Measurements from ENCODE around the gene PRPF31. TPM values are rescaled to one million over a fixed set of nuclear protein-coding genes. Genes with fewer than 3 reads are reported as not detected.

Gene PRPF31
- polyA plus RNA-seq, 1 donor = 68.7 TPM

Other genes with a start within 250 kb of the PRPF31 start
- 63.4 TPM for gene MYADM, start 247.9 kb upstream of the PRPF31 start, polyA plus RNA-seq (ENCODE audit: insufficient read length)
- 0.65 TPM for gene PRKCG, start 233.6 kb upstream of the PRPF31 start, polyA plus RNA-seq (ENCODE audit: insufficient read length)
- 0.32 TPM for gene CACNG7, start 206.5 kb upstream of the PRPF31 start, polyA plus RNA-seq (ENCODE audit: insufficient read length)
- gene CACNG8, start 152.8 kb upstream of the PRPF31 start, polyA plus RNA-seq (ENCODE audit: insufficient read length) = 0.33 TPM
- gene CACNG6, start 124.1 kb upstream of the PRPF31 start, polyA plus RNA-seq (ENCODE audit: insufficient read length) = 0.71 TPM
- not detected for gene VSTM1, start 51.9 kb upstream of the PRPF31 start, polyA plus RNA-seq (ENCODE audit: insufficient read length)
- gene TARM1, start 34.4 kb upstream of the PRPF31 start, polyA plus RNA-seq (ENCODE audit: insufficient read length) = 0.22 TPM
- 0.07 TPM for gene OSCAR, start 15.0 kb upstream of the PRPF31 start, polyA plus RNA-seq (ENCODE audit: insufficient read length)
- 105 TPM for gene NDUFA3, start 12.9 kb upstream of the PRPF31 start, polyA plus RNA-seq (ENCODE audit: insufficient read length)
- gene TFPT, start 97 bp upstream of the PRPF31 start, polyA plus RNA-seq (ENCODE audit: insufficient read length) = 14.3 TPM
- gene CNOT3, start 22.0 kb downstream of the PRPF31 start, polyA plus RNA-seq (ENCODE audit: insufficient read length) = 81.7 TPM
- gene LENG1, start 44.0 kb downstream of the PRPF31 start, polyA plus RNA-seq (ENCODE audit: insufficient read length) = 6.3 TPM
- 32.3 TPM for gene TMC4, start 57.4 kb downstream of the PRPF31 start, polyA plus RNA-seq (ENCODE audit: insufficient read length)
- gene MBOAT7, start 73.8 kb downstream of the PRPF31 start, polyA plus RNA-seq (ENCODE audit: insufficient read length) = 58.7 TPM
- 39.8 TPM for gene TSEN34, start 75.6 kb downstream of the PRPF31 start, polyA plus RNA-seq (ENCODE audit: insufficient read length)
- gene RPS9, start 85.1 kb downstream of the PRPF31 start, polyA plus RNA-seq (ENCODE audit: insufficient read length) = 1,221 TPM
- 0.76 TPM for gene LILRB3, start 107.3 kb downstream of the PRPF31 start, polyA plus RNA-seq (ENCODE audit: insufficient read length)
- gene LILRA6, start 127.0 kb downstream of the PRPF31 start, polyA plus RNA-seq (ENCODE audit: insufficient read length) = 0.32 TPM
- 1.6 TPM for gene LILRB5, start 141.5 kb downstream of the PRPF31 start, polyA plus RNA-seq (ENCODE audit: insufficient read length)
- 0.45 TPM for gene LILRB2, start 165.4 kb downstream of the PRPF31 start, polyA plus RNA-seq (ENCODE audit: insufficient read length)
- 0.45 TPM for gene LILRA5, start 197.4 kb downstream of the PRPF31 start, polyA plus RNA-seq (ENCODE audit: insufficient read length)
- gene LILRA4, start 223.4 kb downstream of the PRPF31 start, polyA plus RNA-seq (ENCODE audit: insufficient read length) = not detected
- 3.2 TPM for gene LAIR1, start 249.2 kb downstream of the PRPF31 start, polyA plus RNA-seq (ENCODE audit: insufficient read length)

Measured in left kidney (tissue), 1 donor.